CD4-positive, alpha-beta T cell (primary cell): ENCODE data around the gene CDH13. TPM values are rescaled to one million over a fixed set of nuclear protein-coding genes. Genes with fewer than 3 reads are reported as not detected.

ENCODE experiments used
- ATAC-seq: fragments of 200-7000 bp; cut with Tn5 transposase; one replicate; pipeline ENCODE4 v1.10.0; 2022; ENCODE audit warnings: mild to moderate bottlenecking; ENCODE audit not compliant: poor library complexity
- CTCF ChIA-PET: fragments of 350-600 bp; sonication (Branson Sonifier 250); formaldehyde crosslinking; loops from one replicate; lab custom pipeline; 2021; ENCODE audit warnings: antibody characterized with exemption, inconsistent platforms; lab: Charles Lee
- POLR2A ChIA-PET: fragments of 350-600 bp; sonication (Branson Sonifier 250); formaldehyde crosslinking; loops from one replicate; lab custom pipeline; 2021; ENCODE audit warnings: antibody characterized with exemption, inconsistent platforms; lab: Charles Lee
- DNase-seq, 14 experiments: peaks; one replicate each; pipeline ENCODE4 v3.0.0-alpha.2; 2013 to 2020; ENCODE audit warnings: mixed read lengths in 2 of 14
- H3K27ac ChIP-seq, 2 donors: one replicate each; pipeline versions ENCODE4 v1.5.1 to v1.7.0; 2013; ENCODE audit warnings: low read length in 2 of 2, low read depth in 1 of 2, mild to moderate bottlenecking in 1 of 2
- H3K27me3 ChIP-seq, 2 experiments: 1 replicate in 1 of 2; 2 replicates in 1 of 2; pipeline versions ENCODE4 v1.6.1 to v1.7.0; 2013; ENCODE audit warnings: low read length in 2 of 2, control low read depth in 1 of 2, mild to moderate bottlenecking in 1 of 2, moderate library complexity in 1 of 2; ENCODE audit not compliant: insufficient read depth in 2 of 2, control insufficient read depth in 1 of 2
- H3K36me3 ChIP-seq: one replicate; pipeline ENCODE4 v1.6.1; 2013; ENCODE audit warnings: low read length, control low read depth; ENCODE audit not compliant: insufficient read depth
- H3K4me1 ChIP-seq: one replicate; pipeline ENCODE4 v1.6.1; 2013; ENCODE audit warnings: low read length, control low read depth; ENCODE audit not compliant: insufficient read depth
- H3K4me3 ChIP-seq: one replicate; pipeline ENCODE4 v1.5.1; 2013; ENCODE audit warnings: mild to moderate bottlenecking, low read length, moderate library complexity
- H3K9me3 ChIP-seq, 2 experiments: 1 replicate in 1 of 2; 2 replicates in 1 of 2; pipeline versions ENCODE4 v1.6.1 to v1.7.0; 2013; ENCODE audit warnings: low read length in 2 of 2, mild to moderate bottlenecking in 2 of 2, control low read depth in 1 of 2, moderate library complexity in 1 of 2; ENCODE audit not compliant: control insufficient read depth in 1 of 2, insufficient read depth in 1 of 2
- H3K27ac Mint-ChIP-seq: one replicate; pipeline ENCODE4 v1.8.0; 2020; ENCODE audit warnings: mixed read lengths
- H3K27me3 Mint-ChIP-seq: one replicate; pipeline ENCODE4 v1.8.0; 2021; ENCODE audit warnings: mixed read lengths
- H3K36me3 Mint-ChIP-seq: one replicate; pipeline ENCODE4 v1.8.0; 2021; ENCODE audit warnings: low read depth, mixed read lengths
- H3K4me1 Mint-ChIP-seq: one replicate; pipeline ENCODE4 v1.8.0; 2021; ENCODE audit warnings: low read depth, mixed read lengths
- H3K4me3 Mint-ChIP-seq: one replicate; pipeline ENCODE4 v1.8.0; 2020; ENCODE audit warnings: mild to moderate bottlenecking, mixed read lengths
- H3K9me3 Mint-ChIP-seq: one replicate; pipeline ENCODE4 v1.8.0; 2020; ENCODE audit warnings: mixed read lengths
- CTCF ChIP-seq: fragments of 200-600 bp; IDR thresholded peaks from one replicate; pipeline ENCODE4 v1.8.0; 2022; ENCODE audit warnings: antibody characterized with exemption, mild to moderate bottlenecking
- intact Hi-C, 2 experiments: fragments of 100-400 bp; cut with DNase I in 1 of 2; cut with micrococcal nuclease in 1 of 2; formaldehyde crosslinking; loops; one replicate each; pipeline versions ENCODE4 v1.15.1 to v1.9.0; 2023 to 2025; cut with DNase I, micrococcal nuclease
- total RNA-seq, 174 experiments: library from RNA in 2 of 174; stranded (reverse) in 2 of 174; gene quantifications; one replicate each; pipeline ENCODE4 v1.2.3 and lab custom pipeline; 2021 to 2026

Gene CDH13
- total RNA-seq, 2 experiments from 2014 or later: not detected

DNA sequence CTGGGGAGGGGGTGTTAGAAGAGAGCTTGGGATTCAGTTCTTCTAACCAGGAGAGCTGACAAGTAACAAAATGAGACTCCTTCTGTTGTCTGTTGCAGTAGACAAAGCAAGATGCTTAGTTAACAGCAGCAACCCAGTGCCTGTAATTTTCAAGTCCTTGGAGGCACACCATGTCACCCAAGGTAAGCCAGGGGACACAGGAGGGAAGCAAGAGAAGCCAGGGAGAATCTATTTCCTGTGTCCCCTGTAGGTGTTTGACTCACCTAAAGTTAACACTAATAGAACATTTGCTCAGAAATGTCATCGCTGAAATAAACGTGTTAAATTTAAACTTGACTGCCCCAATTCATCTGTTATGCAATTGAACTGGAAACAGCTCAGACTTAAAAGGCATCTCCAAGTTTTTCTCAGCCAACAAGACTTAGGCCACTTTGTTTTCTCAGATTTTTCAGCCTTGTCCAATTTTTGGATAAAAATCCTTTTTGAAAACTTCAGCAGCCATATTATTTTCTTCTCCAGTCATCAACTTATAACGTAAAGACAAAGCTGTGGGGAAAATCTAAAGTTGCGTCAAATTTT, 257.6 kb downstream of the CDH13 start:
- CTCF ChIA-PET: no interaction called here

DNA sequence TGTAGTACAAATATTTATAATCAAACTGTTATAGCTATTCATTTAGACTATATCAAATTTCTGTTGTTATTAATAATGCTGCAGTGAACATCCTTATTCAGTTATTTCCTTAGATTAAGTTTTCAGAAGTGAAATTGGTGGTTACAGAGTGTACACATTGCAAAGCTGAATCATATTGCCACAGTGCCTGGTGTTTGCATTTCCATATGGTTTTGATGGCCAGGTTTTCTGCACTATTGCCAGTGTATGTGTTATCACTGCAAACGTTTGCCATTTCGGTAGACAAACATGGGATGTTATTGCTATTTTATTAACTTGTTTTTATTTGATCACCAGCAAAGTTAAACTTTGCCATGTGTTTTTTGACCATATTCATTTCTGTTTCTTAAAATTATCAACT, 259.4 kb downstream of the CDH13 start:
- Mint-ChIP-seq H3K4me3 (no peak overlapping the region), H3K4me1 (no peaks in the 10 kb centered on the region), H3K36me3 (no peaks in the 10 kb centered on the region), H3K27me3 (peaks cover 10% of the 10 kb centered on the region), H3K9me3 (no peaks in the 10 kb centered on the region), H3K27ac (no peak overlapping the region)
- Histone ChIP-seq H3K27ac (no peak overlapping the region), H3K27me3 (peaks cover 0 to 2% of the 10 kb centered on the region in 2 experiments), H3K9me3 (peaks cover 0 to 6% of the 10 kb centered on the region in 2 experiments), H3K4me1 (no peaks in the 10 kb centered on the region), H3K4me3 (no peak overlapping the region), H3K36me3 (no peaks in the 10 kb centered on the region)
- no peak for DNase-seq
- CTCF ChIA-PET: no interaction called here
- ATAC-seq: no peak
- intact Hi-C loops: no loop called here
- no peak for TF ChIP-seq CTCF
- POLR2A ChIA-PET: no interaction called here

More for the DNA sequence above, 257.6 kb downstream of the CDH13 start:
- Histone ChIP-seq H3K4me3 (no peak overlapping the region), H3K9me3 (peaks cover 0 to 6% of the 10 kb centered on the region in 2 experiments), H3K4me1 (no peaks in the 10 kb centered on the region), H3K27me3 (peaks cover 0 to 2% of the 10 kb centered on the region in 2 experiments), H3K36me3 (no peaks in the 10 kb centered on the region), H3K27ac (no peak overlapping the region)
- intact Hi-C loops: no loop called here
- peaks cover 7% of the 10 kb centered on the region for H3K27me3 Mint-ChIP-seq
- H3K9me3 Mint-ChIP-seq: no peaks in the 10 kb centered on the region
- H3K27ac Mint-ChIP-seq: no peak overlapping the region
- POLR2A ChIA-PET: no interaction called here
- DNase-seq (no peak), ATAC-seq (no peak)
- H3K4me3 Mint-ChIP-seq: no peak overlapping the region
- TF ChIP-seq CTCF: no peak
- H3K4me1 Mint-ChIP-seq: no peaks in the 10 kb centered on the region
- H3K36me3 Mint-ChIP-seq: no peaks in the 10 kb centered on the region

GRCh38 chr16:82888591-82889001, 261.8 kb downstream of the CDH13 start:
- H3K4me1 Mint-ChIP-seq: no peaks in the 10 kb centered on the region
- ChIA-PET CTCF (no interaction called here), POLR2A (no interaction called here)
- no peaks in the 10 kb centered on the region for H3K9me3 Mint-ChIP-seq
- H3K4me3 Mint-ChIP-seq: no peak overlapping the region
- no peak for TF ChIP-seq CTCF
- ATAC-seq (no peak), DNase-seq (no peak)
- no peak overlapping the region for H3K27ac Mint-ChIP-seq
- peaks cover 0 to 2% of the 10 kb centered on the region in 2 experiments for H3K27me3 ChIP-seq
- H3K27ac ChIP-seq: no peak overlapping the region
- H3K27me3 Mint-ChIP-seq: peaks cover 10% of the 10 kb centered on the region
- H3K4me3 ChIP-seq: no peak overlapping the region
- peaks cover 0 to 3% of the 10 kb centered on the region in 2 experiments for H3K9me3 ChIP-seq
- H3K36me3 Mint-ChIP-seq: no peaks in the 10 kb centered on the region
- intact Hi-C loops: no loop called here
- H3K4me1 ChIP-seq: no peaks in the 10 kb centered on the region
- H3K36me3 ChIP-seq: no peaks in the 10 kb centered on the region
